Measurements from ENCODE around the gene BCAS3.
A peak's percentile ranks its signal among the peaks of the same experiment; 100 is the strongest.

The BCAS3 gene

DNA sequence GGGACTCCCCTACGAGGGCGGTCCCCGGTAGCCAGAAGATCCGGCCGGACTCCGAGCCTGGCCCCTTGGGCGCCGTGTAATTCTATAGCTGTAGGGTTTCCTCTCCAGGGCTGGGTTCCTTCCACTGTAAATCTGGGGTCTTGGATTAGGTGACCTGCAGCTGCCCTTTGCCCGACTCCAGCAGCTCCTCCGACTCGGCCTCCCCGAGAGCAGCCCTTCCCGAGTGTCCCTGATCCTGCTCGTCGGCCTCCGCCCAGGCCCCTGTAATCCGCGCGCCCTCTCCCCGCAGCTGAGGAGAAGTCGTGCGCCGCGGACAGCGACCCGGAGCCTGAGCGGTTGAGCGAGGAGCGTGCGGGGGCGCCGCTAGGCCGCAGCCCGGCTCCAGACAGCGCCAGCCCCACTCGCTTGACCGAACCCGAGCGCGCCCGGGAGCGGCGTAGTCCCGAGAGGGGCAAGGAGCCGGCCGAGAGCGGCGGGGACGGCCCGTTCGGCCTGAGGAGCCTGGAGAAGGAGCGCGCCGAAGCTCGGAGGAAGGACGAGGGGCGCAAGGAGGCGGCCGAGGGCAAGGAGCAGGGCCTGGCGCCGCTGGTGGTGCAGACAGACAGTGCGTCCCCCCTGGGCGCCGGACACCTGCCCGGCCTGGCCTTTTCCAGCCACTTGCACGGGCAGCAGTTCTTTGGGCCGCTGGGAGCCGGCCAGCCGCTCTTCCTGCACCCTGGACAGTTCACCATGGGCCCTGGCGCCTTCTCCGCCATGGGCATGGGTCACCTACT lies 727.4 kb downstream of the BCAS3 start:
- no peak for DNase-seq

GRCh38 chr17:61405686-61406536 lies 728.3 kb downstream of the BCAS3 start:
- DNase-seq, result no peak

DNA sequence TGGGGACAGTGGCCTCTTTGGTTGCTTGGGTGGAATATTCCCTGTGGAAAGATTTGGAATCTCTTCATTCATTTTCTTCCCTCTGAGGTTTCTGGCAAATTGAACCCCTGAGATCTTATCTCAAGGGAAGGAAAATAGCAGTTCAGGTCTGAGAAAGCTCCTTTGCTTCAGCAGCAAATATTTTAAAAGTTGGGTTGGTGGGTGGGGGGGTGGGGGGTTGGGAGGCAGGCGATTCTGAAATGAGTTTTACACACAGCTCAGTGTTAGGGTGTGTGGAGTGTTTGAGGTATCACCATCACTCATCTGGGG lies 728.8 kb downstream of the BCAS3 start:
- no peak for DNase-seq

DNA sequence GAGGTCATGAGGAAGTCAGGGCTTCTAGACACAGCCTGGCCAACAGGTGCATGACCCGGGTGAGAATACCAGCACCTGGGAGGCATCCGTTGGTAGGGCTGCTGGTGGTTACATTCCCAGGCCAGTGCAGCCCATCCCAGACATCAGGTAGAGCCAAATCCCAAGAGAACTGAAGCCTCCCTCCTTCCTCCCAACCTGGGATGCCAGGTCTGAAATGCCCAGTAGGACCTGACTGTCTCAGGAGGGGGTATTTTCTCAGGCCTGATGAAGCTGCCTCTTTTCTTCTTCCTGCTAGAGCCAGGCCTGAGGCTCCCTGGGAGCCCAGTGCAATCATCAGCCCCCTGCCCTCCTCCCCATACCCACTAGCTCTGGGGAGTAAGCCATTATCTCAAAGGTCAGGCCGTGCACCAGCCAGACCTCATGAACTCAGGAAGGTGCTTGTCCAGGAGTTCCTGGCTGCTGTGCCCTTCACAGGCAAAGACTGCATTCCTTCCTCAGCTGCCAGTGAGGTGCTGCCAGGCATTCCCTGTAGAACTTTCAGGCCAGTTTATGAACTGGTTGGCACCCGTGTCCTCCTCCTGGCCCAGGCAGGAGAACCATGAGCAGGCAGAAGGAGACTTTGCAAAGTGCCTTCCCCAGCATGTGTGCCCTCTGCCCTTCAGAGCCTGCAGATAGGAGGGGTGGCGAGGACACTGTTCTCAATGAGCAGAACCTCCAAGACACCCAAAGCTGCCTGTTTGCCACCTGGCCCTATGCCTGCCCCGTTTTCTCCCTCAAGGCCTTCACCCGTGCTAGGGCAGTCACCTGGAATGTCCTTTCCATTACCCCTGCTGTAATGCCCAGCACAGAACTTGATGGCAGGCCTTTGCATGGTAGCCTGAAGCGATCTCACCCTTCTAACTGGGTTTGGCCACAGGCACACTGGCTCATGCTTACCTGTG lies 729.6 kb downstream of the BCAS3 start:
- DNase-seq, result no peak

- DNase-seq, result no peak
These were observed 730.7 kb downstream of the BCAS3 start for GRCh38 chr17:61408151-61409041.

DNA sequence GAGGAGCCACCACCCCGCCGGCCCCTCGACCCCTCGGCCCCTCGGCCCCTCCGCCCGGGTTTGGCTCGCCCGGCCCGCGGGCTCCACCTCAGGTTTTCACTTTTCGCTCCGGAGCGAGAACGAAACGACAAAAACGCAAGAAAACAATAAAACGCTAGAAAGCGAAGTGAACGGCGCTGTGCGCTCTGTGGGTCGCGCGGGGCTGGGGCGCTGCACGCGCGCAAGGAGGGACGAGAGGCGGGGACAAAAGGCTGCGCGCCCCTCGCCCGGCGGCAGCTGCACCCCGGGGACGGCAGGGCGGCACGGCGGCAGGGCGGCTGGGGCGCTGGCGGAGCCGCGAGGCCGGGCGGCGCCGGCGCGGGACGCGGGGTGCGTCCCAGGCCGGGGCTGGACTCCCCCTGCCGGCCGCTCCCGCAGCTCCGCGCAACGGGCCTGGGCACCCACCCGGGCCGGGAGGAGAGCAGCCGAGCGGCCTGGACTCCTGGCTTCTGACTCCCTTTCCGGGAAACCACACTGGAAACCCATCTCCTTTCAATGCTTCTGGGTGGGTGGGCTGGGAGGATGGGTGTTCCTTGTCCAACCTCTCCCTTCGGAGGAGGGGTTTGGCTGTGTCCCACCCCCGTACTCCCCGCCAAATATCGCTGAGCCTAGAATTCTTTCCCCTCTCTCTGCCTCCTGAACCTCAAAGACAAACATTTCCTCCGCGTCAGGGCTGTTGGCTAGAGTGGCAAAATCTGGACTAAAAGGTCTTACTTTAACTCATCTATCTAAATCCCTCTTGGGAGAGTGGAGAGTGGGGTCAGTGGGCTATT lies 731.9 kb downstream of the BCAS3 start:
- DNase-seq, result peak in 1 of 2 experiments; percentile 17

- no peak for DNase-seq
These were observed 732.7 kb downstream of the BCAS3 start for GRCh38 chr17:61410141-61411010.

GRCh38 chr17:61411011-61411260 lies 733.3 kb downstream of the BCAS3 start:
- DNase-seq, result no peak

DNA sequence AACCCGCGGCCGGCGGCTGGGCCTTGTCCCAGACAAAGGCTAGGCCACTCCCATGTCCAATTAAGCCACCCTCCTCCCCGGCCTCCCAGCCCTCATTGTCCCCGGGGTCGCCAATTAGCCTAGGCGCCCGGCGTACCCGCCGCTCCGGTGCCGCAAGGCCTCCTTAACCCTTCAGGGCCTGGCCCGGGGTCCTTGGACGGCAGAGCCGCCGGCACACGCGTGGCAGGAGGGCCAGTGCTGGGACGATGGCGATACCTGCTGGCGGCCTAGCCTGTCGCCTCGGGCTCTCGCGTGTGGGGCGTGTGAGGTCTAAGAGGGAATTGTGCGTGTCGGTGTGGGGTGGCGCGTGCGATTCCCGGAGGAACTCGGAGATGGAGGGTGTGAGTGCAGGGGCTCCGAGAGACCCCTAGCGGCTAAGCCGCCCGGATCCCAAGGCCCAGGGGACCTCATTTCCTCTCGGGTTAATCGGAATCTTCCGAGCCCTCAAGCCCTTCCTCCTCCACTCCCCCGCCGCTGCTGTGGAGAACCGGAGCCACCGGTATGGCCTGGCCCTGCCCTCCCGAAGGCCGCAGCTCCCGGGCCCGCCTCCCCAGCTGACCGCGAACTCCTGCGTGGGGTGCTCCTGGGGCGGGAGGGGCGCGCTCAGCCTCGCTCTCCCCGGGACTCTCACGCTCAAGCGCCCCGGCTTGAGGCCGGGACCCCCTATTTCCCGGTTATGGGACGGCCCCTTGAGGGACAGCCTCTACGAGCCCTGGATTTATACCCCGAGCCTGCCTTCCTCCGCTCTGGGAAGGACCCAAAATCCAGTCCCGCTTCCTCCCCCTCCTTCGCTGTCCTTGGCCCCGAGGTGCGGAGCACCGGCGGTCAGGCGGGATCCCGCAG lies 733.9 kb downstream of the BCAS3 start:
- DNase-seq, result no peak

DNA sequence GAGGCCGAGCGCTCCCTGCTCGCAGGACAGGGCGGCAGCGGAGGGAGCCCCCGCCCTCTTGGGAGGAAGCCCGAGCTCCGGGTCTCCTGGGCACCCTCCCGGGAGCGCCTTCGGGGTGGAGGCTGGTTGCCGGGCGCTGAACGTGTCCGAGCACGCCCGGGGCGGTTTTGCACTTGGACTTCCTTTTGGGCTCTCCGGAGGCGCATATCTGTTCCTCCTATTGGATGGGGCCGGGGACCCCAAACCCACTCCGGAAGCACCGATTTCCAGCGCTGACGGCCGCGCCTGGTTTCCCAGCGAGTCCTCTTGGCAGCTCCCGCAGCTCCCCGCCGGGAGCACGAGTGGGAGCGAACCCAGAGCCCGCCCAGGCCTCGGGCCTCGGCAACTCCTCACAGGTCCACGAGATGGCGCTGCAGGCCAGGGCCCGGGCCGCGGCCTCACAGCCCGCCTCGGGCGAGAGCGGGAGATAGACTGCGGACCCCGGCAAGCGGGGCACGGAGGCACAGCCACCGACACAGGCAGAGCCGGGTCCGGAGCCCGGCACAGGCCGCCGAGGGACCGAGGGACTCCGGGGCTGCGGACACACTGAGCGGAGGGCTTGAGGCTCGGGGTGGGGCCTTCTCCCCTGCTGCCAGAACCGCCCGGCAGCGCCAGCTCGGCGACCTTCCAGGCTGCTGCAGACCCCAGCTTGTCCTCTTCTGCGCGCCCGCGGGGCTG lies 734.6 kb downstream of the BCAS3 start:
- peak; percentile 45 to 87 for DNase-seq

- no peak for DNase-seq
These were observed 735.4 kb downstream of the BCAS3 start for GRCh38 chr17:61412860-61413660.

GRCh38 chr17:61413661-61414126 lies 736.0 kb downstream of the BCAS3 start:
- DNase-seq, result no peak

- DNase-seq, result no peak
These were observed 736.7 kb downstream of the BCAS3 start for GRCh38 chr17:61414141-61414935.

DNA sequence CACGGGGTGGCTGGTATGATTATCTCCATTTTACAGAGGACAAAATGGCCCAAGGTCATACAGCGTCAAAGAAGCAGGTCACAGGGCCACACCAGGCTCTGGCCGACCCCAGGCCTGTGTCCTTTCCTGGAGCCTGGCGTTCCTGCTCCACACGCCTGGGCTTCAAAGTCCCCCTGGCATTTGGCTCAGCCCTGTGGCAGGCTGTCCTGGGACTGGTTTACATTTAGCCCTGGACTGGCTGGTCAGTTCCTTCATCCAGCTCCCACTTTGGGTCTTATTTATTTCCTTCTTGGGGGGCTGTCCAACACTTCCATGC lies 737.2 kb downstream of the BCAS3 start:
- DNase-seq, result no peak

- DNase-seq, result no peak
These were observed 737.9 kb downstream of the BCAS3 start for GRCh38 chr17:61415374-61416210.

- DNase-seq, result no peak
These were observed 738.5 kb downstream of the BCAS3 start for GRCh38 chr17:61416211-61416539.

Measured in NCI-H446 (cell line).